Pulmonary artery endothelial cell (primary cell): Measurements from ENCODE around the gene SLC12A6. TPM values are rescaled to one million over a fixed set of nuclear protein-coding genes. Genes with fewer than 3 reads are reported as not detected.
"Not testable (repeated sequence)": the region's sequence is repeated elsewhere in the genome, so short reads cannot be mapped to it uniquely, and the experiment has no call there.

Experiments used
- DNase-seq: peaks from one replicate; pipeline ENCODE4 v3.0.0-alpha.2; 2011; ENCODE audit warnings: low read depth, low spot score
- total RNA-seq: library from RNA; depleted of rRNA; stranded (reverse); fragments of >200 nt; gene quantifications from 2 replicates; pipeline ENCODE4 v1.2.3, GENCODE V29; 2014

Gene SLC12A6
- total RNA-seq, 1 donor from 2014 or later: 20.3 TPM

GRCh38 chr15:34206011-34206410 lies 131.6 kb downstream of the SLC12A6 start:
- DNase-seq: no peak

GRCh38 chr15:34203936-34204335 lies 133.6 kb downstream of the SLC12A6 start:
- DNase-seq: no peak

- no peak for DNase-seq
Observed at GRCh38 chr15:34203305-34203704, 134.3 kb downstream of the SLC12A6 start.

GRCh38 chr15:34193272-34193671 lies 144.3 kb downstream of the SLC12A6 start:
- DNase-seq: not testable (repeated sequence)

GRCh38 chr15:34188711-34189110 lies 148.9 kb downstream of the SLC12A6 start:
- DNase-seq: no peak

GRCh38 chr15:34185666-34186065 lies 151.9 kb downstream of the SLC12A6 start:
- DNase-seq: no peak

- DNase-seq: no peak
Observed at GRCh38 chr15:34182942-34183341, 154.6 kb downstream of the SLC12A6 start.

Other genes with a start within 250 kb of the SLC12A6 start
- 43.2 and 48.2 TPM in 2 replicates for gene EMC7, start 235.9 kb downstream of the SLC12A6 start, total RNA-seq
- 1.1 and 1.7 TPM in 2 replicates for gene PGBD4, start 235.7 kb downstream of the SLC12A6 start, total RNA-seq
- gene KATNBL1, start 127.7 kb downstream of the SLC12A6 start, total RNA-seq: 42.3 and 61.0 TPM in 2 replicates
- gene EMC4, start 112.8 kb downstream of the SLC12A6 start, total RNA-seq: 215 and 255 TPM in 2 replicates
- 186 and 277 TPM in 2 replicates for gene NOP10, start 5.4 kb upstream of the SLC12A6 start, total RNA-seq
- not detected in 2 replicates for gene NUTM1, start 5.5 kb upstream of the SLC12A6 start, total RNA-seq
- 6.7 and 9.3 TPM in 2 replicates for gene LPCAT4, start 29.4 kb upstream of the SLC12A6 start, total RNA-seq
- gene GOLGA8A, start 100.0 kb upstream of the SLC12A6 start, total RNA-seq: 6.5 and 12.5 TPM in 2 replicates
- 11.2 and 14.6 TPM in 2 replicates for gene GOLGA8B, start 245.9 kb upstream of the SLC12A6 start, total RNA-seq